HL-60 (cell line): ENCODE data around the gene TM7SF3.

Source experiments
- DNase-seq, 2 experiments: peaks; one replicate each; pipeline ENCODE4 v3.0.0-alpha.2; 2010 to 2020; ENCODE audit warnings: low read depth in 1 of 2, low spot score in 1 of 2
- H3K27ac ChIP-seq: fragments of 250-450 bp; sonication (Bioruptor Pico); replicated peaks from 2 replicates; pipeline ENCODE4 v1.5.1; 2020; ENCODE audit warnings: mild to moderate bottlenecking, moderate library complexity
- H3K27me3 ChIP-seq: fragments of 250-450 bp; sonication (Bioruptor Pico); 2 replicates; pipeline ENCODE4 v1.5.1; 2021; ENCODE audit warnings: mild to moderate bottlenecking, moderate library complexity; ENCODE audit not compliant: insufficient read depth, poor library complexity, severe bottlenecking
- H3K4me3 ChIP-seq: replicated peaks from 2 replicates; pipeline ENCODE4 v1.5.1; 2011; ENCODE audit warnings: mild to moderate bottlenecking, control low read depth, low read length; ENCODE audit not compliant: insufficient read depth
- CTCF ChIP-seq: IDR thresholded peaks from one replicate; pipeline ENCODE4 v1.5.1; 2011; ENCODE audit warnings: low read length, control low read depth, inconsistent platforms; ENCODE audit not compliant: insufficient read depth
- GABPA ChIP-seq: IDR thresholded peaks from 2 replicates; pipeline ENCODE4 v1.6.1; 2012; ENCODE audit warnings: low read depth
- POLR2AphosphoS5 ChIP-seq: IDR thresholded peaks from 2 replicates; pipeline ENCODE4 v1.6.1; 2012; ENCODE audit warnings: low read depth
- SPI1 ChIP-seq: IDR thresholded peaks from 2 replicates; pipeline ENCODE4 v1.6.1; 2012; ENCODE audit warnings: low read depth, mild to moderate bottlenecking, borderline replicate concordance
- TF ChIP-seq, protein P1 (sequence below): IDR thresholded peaks from 2 replicates; pipeline ENCODE4 v1.6.1; 2012; ENCODE audit warnings: low read depth; ENCODE audit not compliant: insufficient replicate concordance

Gene TM7SF3

DNA sequence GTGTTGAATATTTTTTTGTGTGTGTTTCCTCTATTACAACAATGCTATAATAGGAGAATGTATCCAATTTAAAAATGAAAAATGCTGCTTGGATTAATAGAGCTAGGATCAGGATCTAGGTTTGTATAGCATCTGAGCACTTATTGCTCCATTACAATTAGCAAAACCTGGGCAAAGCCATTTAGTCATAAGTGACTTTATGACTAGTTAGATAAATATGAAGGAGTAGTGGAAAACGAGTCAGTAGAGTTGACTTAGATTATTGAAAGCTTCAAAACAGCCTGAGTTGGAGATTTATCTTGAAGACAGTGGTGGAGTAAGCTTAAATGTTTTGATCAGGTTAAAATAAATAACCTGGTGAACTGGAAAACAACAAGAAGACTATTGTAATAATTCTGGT lies 10.9 kb upstream of the TM7SF3 start:
- no peak overlapping the region for H3K27ac ChIP-seq
- H3K4me3 ChIP-seq, result no peak overlapping the region
- DNase-seq, result no peak
- no peaks in the 10 kb centered on the region for H3K27me3 ChIP-seq
- TF ChIP-seq GABPA (no peak), POLR2AphosphoS5 (no peak), CTCF (no peak), SPI1 (no peak)
- TF ChIP-seq, protein P1, sequence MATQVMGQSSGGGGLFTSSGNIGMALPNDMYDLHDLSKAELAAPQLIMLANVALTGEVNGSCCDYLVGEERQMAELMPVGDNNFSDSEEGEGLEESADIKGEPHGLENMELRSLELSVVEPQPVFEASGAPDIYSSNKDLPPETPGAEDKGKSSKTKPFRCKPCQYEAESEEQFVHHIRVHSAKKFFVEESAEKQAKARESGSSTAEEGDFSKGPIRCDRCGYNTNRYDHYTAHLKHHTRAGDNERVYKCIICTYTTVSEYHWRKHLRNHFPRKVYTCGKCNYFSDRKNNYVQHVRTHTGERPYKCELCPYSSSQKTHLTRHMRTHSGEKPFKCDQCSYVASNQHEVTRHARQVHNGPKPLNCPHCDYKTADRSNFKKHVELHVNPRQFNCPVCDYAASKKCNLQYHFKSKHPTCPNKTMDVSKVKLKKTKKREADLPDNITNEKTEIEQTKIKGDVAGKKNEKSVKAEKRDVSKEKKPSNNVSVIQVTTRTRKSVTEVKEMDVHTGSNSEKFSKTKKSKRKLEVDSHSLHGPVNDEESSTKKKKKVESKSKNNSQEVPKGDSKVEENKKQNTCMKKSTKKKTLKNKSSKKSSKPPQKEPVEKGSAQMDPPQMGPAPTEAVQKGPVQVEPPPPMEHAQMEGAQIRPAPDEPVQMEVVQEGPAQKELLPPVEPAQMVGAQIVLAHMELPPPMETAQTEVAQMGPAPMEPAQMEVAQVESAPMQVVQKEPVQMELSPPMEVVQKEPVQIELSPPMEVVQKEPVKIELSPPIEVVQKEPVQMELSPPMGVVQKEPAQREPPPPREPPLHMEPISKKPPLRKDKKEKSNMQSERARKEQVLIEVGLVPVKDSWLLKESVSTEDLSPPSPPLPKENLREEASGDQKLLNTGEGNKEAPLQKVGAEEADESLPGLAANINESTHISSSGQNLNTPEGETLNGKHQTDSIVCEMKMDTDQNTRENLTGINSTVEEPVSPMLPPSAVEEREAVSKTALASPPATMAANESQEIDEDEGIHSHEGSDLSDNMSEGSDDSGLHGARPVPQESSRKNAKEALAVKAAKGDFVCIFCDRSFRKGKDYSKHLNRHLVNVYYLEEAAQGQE, result no peak

DNA sequence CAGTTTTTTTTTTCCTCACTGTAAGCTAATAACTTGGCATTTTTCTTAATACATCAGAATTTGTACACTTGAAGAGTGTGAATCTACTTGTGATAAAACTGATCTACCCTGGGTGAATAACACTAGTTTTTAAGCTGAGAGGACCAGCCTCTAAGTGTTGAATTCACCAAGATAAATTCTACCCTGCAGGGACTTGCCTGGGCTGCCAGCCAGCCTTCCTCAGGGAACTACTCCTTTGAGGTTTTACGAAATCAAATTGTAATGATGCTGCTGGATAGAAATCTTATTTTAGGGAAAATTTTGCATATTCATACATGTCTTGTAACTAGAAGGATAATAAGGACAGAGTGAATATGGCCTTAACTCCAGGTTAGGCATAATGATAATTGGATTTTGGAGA lies 10.1 kb upstream of the TM7SF3 start:
- no peak overlapping the region for H3K27ac ChIP-seq
- H3K4me3 ChIP-seq, result no peak overlapping the region
- TF ChIP-seq, protein P1, result no peak
- TF ChIP-seq GABPA, result no peak
- no peak for TF ChIP-seq CTCF
- no peak for TF ChIP-seq POLR2AphosphoS5
- TF ChIP-seq SPI1, result no peak
- H3K27me3 ChIP-seq, result no peaks in the 10 kb centered on the region
- DNase-seq, result no peak

GRCh38 chr12:27020761-27021160 lies 6.6 kb upstream of the TM7SF3 start:
- H3K4me3 ChIP-seq, result no peak overlapping the region
- DNase-seq, result no peak
- no peak overlapping the region for H3K27ac ChIP-seq
- TF ChIP-seq SPI1 (no peak), CTCF (no peak), GABPA (no peak), POLR2AphosphoS5 (no peak)
- TF ChIP-seq, protein P1, result no peak
- no peaks in the 10 kb centered on the region for H3K27me3 ChIP-seq
